Osteocyte (in vitro differentiated cells): ENCODE results near the gene KIF1B. TPM values are rescaled to one million over a fixed set of nuclear protein-coding genes. Genes with fewer than 3 reads are reported as not detected.

ENCODE experiments used
- DNase-seq: peaks from one replicate; pipeline ENCODE4 v3.0.0; 2021; ENCODE audit warnings: mixed read lengths; ENCODE audit not compliant: unreplicated experiment; ENCODE audit errors: extremely low spot score
- H3K27ac Mint-ChIP-seq: one replicate; pipeline ENCODE4 v1.8.0; 2021; ENCODE audit warnings: mild to moderate bottlenecking, mixed read lengths; ENCODE audit not compliant: unreplicated experiment
- H3K27me3 Mint-ChIP-seq: one replicate; pipeline ENCODE4 v1.8.0; 2021; ENCODE audit warnings: mixed read lengths; ENCODE audit not compliant: unreplicated experiment
- H3K36me3 Mint-ChIP-seq: one replicate; pipeline ENCODE4 v1.8.0; 2021; ENCODE audit warnings: mixed read lengths; ENCODE audit not compliant: unreplicated experiment
- H3K4me1 Mint-ChIP-seq: one replicate; pipeline ENCODE4 v1.8.0; 2021; ENCODE audit warnings: mixed read lengths; ENCODE audit not compliant: unreplicated experiment
- H3K4me3 Mint-ChIP-seq: one replicate; pipeline ENCODE4 v1.8.0; 2021; ENCODE audit warnings: mild to moderate bottlenecking, moderate library complexity, mixed read lengths; ENCODE audit not compliant: unreplicated experiment
- H3K9me3 Mint-ChIP-seq: one replicate; pipeline ENCODE4 v1.8.0; 2021; ENCODE audit warnings: mixed read lengths; ENCODE audit not compliant: unreplicated experiment
- CTCF ChIP-seq: fragments of 200-600 bp; sonication (generic); IDR thresholded peaks from 2 replicates; pipeline ENCODE4 v1.5.0; 2021; ENCODE audit warnings: antibody characterized with exemption, mild to moderate bottlenecking, moderate library complexity
- total RNA-seq: library from RNA; stranded (reverse); gene quantifications from 2 replicates; pipeline ENCODE4 v1.2.1, GENCODE V29; 2021

Gene KIF1B
- total RNA-seq, 1 donor from 2014 or later: 48.9 TPM

- Mint-ChIP-seq H3K9me3 (no peaks in the 10 kb centered on the region), H3K36me3 (peaks cover 53% of the 10 kb centered on the region), H3K4me1 (peaks cover 4% of the 10 kb centered on the region), H3K4me3 (no peak overlapping the region), H3K27me3 (no peaks in the 10 kb centered on the region), H3K27ac (no peak overlapping the region)
- no peak for DNase-seq
- TF ChIP-seq CTCF: no peak
Measured at GRCh38 chr1:10280439-10281350, 70.3 kb downstream of the KIF1B start.

GRCh38 chr1:10283318-10283984 lies 73.1 kb downstream of the KIF1B start:
- Mint-ChIP-seq H3K9me3 (no peaks in the 10 kb centered on the region), H3K27ac (no peak overlapping the region), H3K4me3 (no peak overlapping the region), H3K4me1 (peaks cover 4% of the 10 kb centered on the region), H3K27me3 (no peaks in the 10 kb centered on the region), H3K36me3 (peaks cover 39% of the 10 kb centered on the region)
- TF ChIP-seq CTCF: no peak
- DNase-seq: no peak

- Mint-ChIP-seq H3K4me1 (no peaks in the 10 kb centered on the region), H3K27me3 (no peaks in the 10 kb centered on the region), H3K4me3 (no peak overlapping the region), H3K27ac (no peak overlapping the region), H3K36me3 (peaks cover 32% of the 10 kb centered on the region), H3K9me3 (no peaks in the 10 kb centered on the region)
- no peak for TF ChIP-seq CTCF
- DNase-seq: no peak
Measured at GRCh38 chr1:10286244-10286643, 75.9 kb downstream of the KIF1B start.

- TF ChIP-seq CTCF: no peak
- no peak for DNase-seq
- Mint-ChIP-seq H3K36me3 (peaks cover 32% of the 10 kb centered on the region), H3K4me1 (no peaks in the 10 kb centered on the region), H3K27me3 (no peaks in the 10 kb centered on the region), H3K4me3 (no peak overlapping the region), H3K27ac (no peak overlapping the region), H3K9me3 (no peaks in the 10 kb centered on the region)
Measured at GRCh38 chr1:10287023-10287645, 76.8 kb downstream of the KIF1B start.
